ENCODE measurements around the gene ULK4.
A peak's percentile ranks its signal among the peaks of the same experiment; 100 is the strongest.

- TF ChIP-seq POLR2A (IDR thresholded peaks at IDR 0.05; ENCODE audit: low read depth, low read length) (no peak), CTCF (conservative IDR thresholded peaks at IDR 0.05; ENCODE audit: low read depth, low read length) (no peak), MAZ (IDR thresholded peaks at IDR 0.05; ENCODE audit: borderline replicate concordance, low read depth, low read length) (no peak), NFE2L2 (IDR thresholded peaks at IDR 0.05; ENCODE audit: low read depth, low read length) (no peak), CHD1 (IDR thresholded peaks at IDR 0.05; ENCODE audit: low read depth, low read length) (no peak), USF2 (IDR thresholded peaks at IDR 0.05; ENCODE audit: low read depth, low read length) (no peak), MAFK (IDR thresholded peaks at IDR 0.05; ENCODE audit: low read depth, low read length) (no peak), RAD21 (IDR thresholded peaks at IDR 0.05; ENCODE audit: low read length) (no peak), SMC3 (IDR thresholded peaks at IDR 0.05; ENCODE audit: low read depth, low read length) (no peak), CEBPB (IDR thresholded peaks at IDR 0.05; ENCODE audit: low read depth, low read length) (0 out of 2 replicates have a peak, but pooled peaks have one; percentile 1)
Measured at GRCh38 chr3:41200669-41201021, 761.3 kb downstream of the ULK4 start.
